Erythroblast (primary cell): ENCODE measurements around the gene BEST4.
"Not testable (repeated sequence)": the region's sequence is repeated elsewhere in the genome, so short reads cannot be mapped to it uniquely, and the experiment has no call there.

Source experiments
- DNase-seq, 2 experiments: peaks; one replicate each; lab custom pipeline; 2025; lab: John Stamatoyannopoulos, UW
- GATA1 ChIP-seq: IDR thresholded peaks from 2 replicates; pipeline ENCODE4 v1.6.1; 2011; ENCODE audit warnings: low read depth, mild to moderate bottlenecking, control low read depth, low read length, moderate library complexity
- POLR2A ChIP-seq: IDR thresholded peaks from 2 replicates; pipeline ENCODE4 v1.6.1; 2011; ENCODE audit warnings: mild to moderate bottlenecking, low read length

Gene BEST4

DNA sequence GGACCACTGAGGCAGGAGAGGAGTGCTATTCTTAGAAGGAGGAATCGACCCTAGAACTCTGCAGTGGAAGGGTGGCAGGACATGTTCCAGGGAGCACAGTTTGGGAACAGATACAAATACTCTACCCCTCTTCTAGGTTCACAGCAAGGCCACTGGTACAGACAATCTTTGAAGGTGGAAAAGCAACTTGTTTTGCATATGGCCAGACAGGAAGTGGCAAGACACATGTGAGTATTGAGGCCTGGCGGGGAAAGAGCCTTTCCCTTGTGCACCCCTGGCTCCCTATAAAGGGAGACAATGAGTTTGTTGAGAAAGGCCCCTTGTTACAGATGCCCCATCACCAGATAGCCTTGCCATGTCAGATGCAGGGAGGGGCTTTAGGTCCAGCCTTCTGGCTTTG, 30.6 kb downstream of the BEST4 start:
- DNase-seq, result no peak
- TF ChIP-seq GATA1, result no peak
- no peak for TF ChIP-seq POLR2A

DNA sequence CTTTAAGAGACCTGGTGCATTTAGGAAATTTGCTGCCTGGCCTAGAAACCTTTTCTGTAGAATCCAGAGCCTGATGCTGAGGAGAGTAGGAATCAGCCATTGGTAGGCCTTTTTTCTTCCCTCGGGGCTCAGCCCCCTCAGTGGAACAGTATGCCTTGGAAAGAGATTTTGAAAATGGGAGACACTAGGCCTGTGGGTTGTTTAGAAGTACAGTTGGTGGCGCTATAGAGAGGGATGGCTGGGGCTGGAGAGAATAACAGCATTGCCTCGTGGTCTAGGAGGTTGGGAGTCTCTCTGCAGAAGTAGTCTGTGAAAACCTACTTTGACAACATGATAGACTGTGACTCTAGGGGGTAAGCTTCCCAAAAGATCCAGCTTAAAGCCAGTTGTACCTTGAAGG, 40.1 kb downstream of the BEST4 start:
- no peak for TF ChIP-seq GATA1
- no peak for TF ChIP-seq POLR2A
- DNase-seq, result no peak

DNA sequence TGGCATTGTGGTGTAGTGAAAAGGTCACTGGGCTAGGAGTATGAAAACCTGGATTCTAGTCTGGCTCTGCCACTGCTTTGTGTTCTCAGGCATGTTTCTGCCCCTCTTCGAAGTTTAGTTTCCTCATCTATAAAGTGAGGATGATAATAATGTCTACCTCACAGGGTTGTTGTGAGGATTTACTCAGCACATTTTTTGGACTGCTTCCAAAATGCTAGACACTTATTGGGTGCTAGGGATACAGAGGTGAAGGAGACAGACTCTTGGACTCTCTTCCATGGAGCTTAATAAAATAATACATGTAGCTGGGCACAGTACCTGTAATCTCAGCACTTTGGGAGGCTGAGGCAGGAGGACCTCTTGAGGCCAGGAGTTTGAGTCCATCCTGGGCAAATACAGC, 44.8 kb downstream of the BEST4 start:
- TF ChIP-seq GATA1 (no peak), POLR2A (no peak)
- peak in 1 of 2 experiments; percentile 31 for DNase-seq

DNA sequence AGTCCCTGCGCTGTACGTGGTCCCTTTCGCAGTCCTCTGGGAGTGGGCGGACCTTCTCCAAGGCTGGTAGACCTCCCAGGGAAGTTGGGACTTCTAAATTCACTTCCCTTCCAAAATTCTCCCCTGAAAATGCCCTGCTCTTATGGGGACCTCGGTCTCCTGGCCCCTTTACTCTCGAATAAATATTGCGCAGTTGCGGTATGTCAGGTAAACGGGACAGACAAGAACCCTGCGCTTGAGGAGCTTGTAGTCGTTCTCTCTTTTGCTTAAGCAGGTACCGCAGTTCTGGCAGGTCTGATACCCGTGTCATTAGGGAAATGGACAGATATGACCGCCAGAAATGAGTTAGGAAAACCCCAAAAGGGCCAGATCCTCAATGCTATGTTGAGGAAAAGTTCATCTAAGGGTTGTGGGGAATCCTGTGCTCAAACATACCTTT, 47.8 kb downstream of the BEST4 start:
- TF ChIP-seq GATA1, result no peak
- TF ChIP-seq POLR2A, result no peak
- DNase-seq, result peak; percentile 60 to 75

DNA sequence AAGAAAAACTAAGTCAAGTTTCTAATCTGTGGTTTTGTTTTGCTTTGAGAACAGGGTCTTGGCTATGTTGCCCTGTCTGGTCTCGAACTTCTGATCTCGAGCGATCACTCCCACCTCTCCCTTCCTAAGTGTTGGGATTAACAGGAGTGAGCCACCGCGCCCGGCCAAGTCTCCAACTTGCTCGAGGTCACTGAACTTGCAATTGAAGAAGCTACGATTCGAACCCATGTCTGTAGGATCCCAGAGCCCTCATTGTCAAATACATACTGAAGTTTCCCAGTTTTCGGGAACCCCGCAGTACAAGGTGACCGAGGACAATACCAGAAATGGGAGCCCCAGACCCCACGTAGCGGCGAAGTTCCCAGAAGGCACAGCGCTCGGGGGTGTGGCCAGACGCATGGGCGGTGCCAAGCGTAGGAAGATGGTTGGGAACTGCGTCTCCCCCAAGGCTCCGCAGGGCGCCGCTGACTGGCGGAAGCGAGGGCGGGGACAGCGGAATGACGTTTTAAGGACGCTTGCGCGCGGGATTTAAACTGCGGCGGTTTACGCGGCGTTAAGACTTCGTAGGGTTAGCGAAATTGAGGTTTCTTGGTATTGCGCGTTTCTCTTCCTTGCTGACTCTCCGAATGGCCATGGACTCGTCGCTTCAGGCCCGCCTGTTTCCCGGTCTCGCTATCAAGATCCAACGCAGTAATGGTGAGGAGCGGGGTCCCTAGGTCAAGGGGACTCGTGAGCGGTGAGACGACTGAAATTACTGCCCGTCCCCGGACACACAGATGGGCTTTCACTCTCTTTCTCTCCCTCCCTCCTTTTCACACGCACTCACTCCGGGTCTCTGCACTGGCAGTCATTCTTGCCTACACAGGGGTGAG, 48.4 kb downstream of the BEST4 start, which contains the start of gene KIF2C:
Gene KIF2C (plus strand): TSS at position 531 of the 872 bp plus-strand sequence. CDS start 96 bp downstream, at position 627.
- TF ChIP-seq POLR2A (peak; percentile 97), GATA1 (no peak)

DNA sequence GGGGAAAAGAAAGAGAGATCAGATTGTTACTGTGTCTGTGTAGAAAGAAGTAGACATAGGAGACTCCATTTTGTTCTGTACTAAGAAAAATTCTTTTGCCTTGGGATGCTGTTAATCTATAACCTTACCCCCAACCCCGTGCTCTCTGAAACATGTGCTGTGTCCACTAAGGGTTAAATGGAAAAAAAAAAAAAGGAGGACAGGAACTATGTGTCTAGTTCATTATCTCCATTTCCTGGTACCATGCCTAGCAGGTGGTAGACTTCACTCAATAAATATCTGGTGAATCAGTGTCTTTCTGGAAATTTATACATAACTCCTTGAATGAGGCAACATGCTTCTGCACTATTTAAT, 49.0 kb downstream of the BEST4 start:
- DNase-seq, result not testable (repeated sequence)

More for the DNA sequence above, 48.4 kb downstream of the BEST4 start, which contains the start of gene KIF2C:
- DNase-seq, result peak; percentile 98

DNA sequence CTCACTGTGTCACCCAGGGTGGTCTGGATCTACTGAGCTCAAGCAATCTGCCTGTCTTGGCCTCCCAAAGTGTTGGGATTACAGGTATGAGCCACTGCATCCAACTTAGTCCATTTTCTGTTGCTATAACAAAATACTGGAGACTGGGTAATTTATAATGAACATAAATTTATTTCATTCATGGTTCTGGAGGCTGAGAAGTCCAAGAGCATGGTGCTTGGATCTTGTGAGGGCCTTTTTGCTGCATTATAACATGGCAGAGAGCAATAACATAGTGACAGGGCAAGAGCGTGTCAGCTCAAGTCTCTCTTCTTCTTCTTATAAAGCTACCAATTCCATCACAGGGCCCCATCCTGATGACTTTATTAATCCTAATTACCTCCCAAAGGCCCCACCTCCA, 52.0 kb downstream of the BEST4 start:
- no peak for TF ChIP-seq POLR2A
- TF ChIP-seq GATA1, result no peak
- DNase-seq, result no peak

DNA sequence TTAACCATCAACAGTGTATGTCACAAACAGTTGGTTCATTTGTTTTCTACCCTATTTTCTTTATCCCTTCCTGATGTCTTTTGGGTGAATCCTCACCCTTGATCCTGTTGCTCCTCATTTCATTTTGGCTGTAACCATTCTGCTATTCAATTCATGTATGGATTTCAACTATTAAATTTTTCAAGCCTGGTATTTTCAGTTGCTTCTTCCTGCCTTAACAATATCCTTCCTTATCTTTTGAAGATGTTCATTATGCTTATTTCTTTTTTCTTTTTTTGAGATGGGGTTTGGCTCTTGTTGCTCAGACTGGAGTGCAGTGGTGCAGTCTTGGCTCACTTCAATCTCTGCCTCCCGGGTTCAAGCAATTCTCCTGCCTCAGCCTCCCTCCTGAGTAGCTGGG, 54.2 kb downstream of the BEST4 start:
- DNase-seq, result no peak
- no peak for TF ChIP-seq POLR2A
- no peak for TF ChIP-seq GATA1
